Osteoblast (primary cell): ENCODE data around the gene CAPN11. TPM values are rescaled to one million over a fixed set of nuclear protein-coding genes. Genes with fewer than 3 reads are reported as not detected.

Experiments
- DNase-seq: peaks from one replicate; pipeline ENCODE4 v3.0.0; 2011; ENCODE audit warnings: low spot score, mixed read lengths; ENCODE audit not compliant: insufficient read length; ENCODE audit errors: missing footprints
- H2AFZ ChIP-seq: 2 replicates; pipeline ENCODE4 v1.6.0; 2011; ENCODE audit warnings: mild to moderate bottlenecking, low read length
- H3K27ac ChIP-seq: 2 replicates; pipeline ENCODE4 v1.5.1; 2011; ENCODE audit warnings: mild to moderate bottlenecking, low read depth, low read length, moderate library complexity
- H3K27me3 ChIP-seq: 2 replicates; pipeline ENCODE4 v1.6.0; 2012; ENCODE audit warnings: mild to moderate bottlenecking, control low read depth, inconsistent platforms, low read length, moderate library complexity; ENCODE audit not compliant: insufficient read depth
- H3K36me3 ChIP-seq: 2 replicates; pipeline ENCODE4 v1.5.1; 2011; ENCODE audit warnings: mild to moderate bottlenecking, low read length, control low read depth, moderate library complexity; ENCODE audit not compliant: insufficient read depth
- H3K4me1 ChIP-seq: 2 replicates; pipeline ENCODE4 v1.5.1; 2011; ENCODE audit warnings: mild to moderate bottlenecking, low read length, control low read depth, moderate library complexity; ENCODE audit not compliant: insufficient read depth
- H3K4me2 ChIP-seq: 2 replicates; pipeline ENCODE4 v1.6.0; 2011; ENCODE audit warnings: mild to moderate bottlenecking, low read length; ENCODE audit not compliant: insufficient read depth
- H3K4me3 ChIP-seq: fragments of 200-600 bp; sonication (generic); 3 replicates; pipeline ENCODE4 v1.5.1; 2012; ENCODE audit warnings: mild to moderate bottlenecking, low read length, inconsistent platforms; ENCODE audit not compliant: insufficient read depth
- H3K79me2 ChIP-seq: 2 replicates; pipeline ENCODE4 v1.6.0; 2012; ENCODE audit warnings: mild to moderate bottlenecking, low read length, control low read depth, inconsistent platforms; ENCODE audit not compliant: insufficient read depth
- H3K9me3 ChIP-seq: 2 replicates; pipeline ENCODE4 v1.5.1; 2011; ENCODE audit warnings: low read depth, low read length, control low read depth
- H4K20me1 ChIP-seq: 2 replicates; pipeline ENCODE4 v1.6.0; 2012; ENCODE audit warnings: mild to moderate bottlenecking, low read length, control low read depth; ENCODE audit not compliant: insufficient read depth
- CTCF ChIP-seq: IDR thresholded peaks from 2 replicates; pipeline ENCODE4 v1.5.1; 2011; ENCODE audit warnings: mild to moderate bottlenecking, low read depth, low read length, moderate library complexity; ENCODE audit errors: extremely low read depth
- total RNA-seq: library from RNA; depleted of rRNA; stranded (reverse); fragments of >200 nt; gene quantifications from 2 replicates; pipeline ENCODE4 v1.2.3, GENCODE V29; 2012

Gene CAPN11
- total RNA-seq, 1 donor, result not detected

DNA sequence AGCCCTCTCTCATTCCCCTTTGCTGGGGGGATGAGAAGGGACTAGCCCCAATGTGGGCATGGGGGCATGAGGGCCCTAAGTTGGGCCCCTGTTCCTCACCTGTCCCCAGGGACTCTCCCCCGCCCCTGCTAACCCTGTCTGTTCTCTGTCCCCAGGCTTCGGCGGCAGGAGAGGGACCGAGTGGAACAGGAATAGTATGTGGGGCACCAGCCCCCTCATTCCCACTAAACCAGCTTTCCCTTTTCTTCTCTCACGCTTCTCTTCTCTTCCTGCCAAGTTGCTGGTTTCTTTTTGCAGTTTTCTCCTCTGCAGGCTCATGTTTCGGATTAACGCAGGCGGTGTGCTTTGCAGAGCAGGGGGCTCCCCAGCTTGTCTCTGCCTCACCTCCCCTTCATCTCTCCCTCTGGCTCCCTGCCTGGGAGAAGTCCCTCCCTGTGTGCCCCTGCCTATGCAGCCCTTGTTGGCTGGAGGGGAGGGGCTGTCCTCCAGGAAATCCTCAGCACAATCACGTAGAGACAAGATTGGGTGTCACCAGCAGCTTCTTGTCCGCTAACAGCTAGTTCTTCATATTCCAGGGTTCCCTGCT, 23.4 kb upstream of the CAPN11 start:
- Histone ChIP-seq H2AFZ (no peak overlapping the region), H3K36me3 (peaks cover 33% of the 10 kb centered on the region)
- TF ChIP-seq CTCF, result no peak

GRCh38 chr6:44135875-44136274, 22.7 kb upstream of the CAPN11 start:
- H3K9me3 ChIP-seq, result no peaks in the 10 kb centered on the region
- DNase-seq, result no peak
- H3K4me1 ChIP-seq, result peaks cover 8% of the 10 kb centered on the region
- H3K4me3 ChIP-seq, result no peak overlapping the region
- peaks cover 31% of the 10 kb centered on the region for H3K79me2 ChIP-seq
- H3K4me2 ChIP-seq, result no peak overlapping the region
- H3K27me3 ChIP-seq, result no peaks in the 10 kb centered on the region
- H2AFZ ChIP-seq, result no peak overlapping the region
- H4K20me1 ChIP-seq, result peaks cover 20% of the 10 kb centered on the region
- TF ChIP-seq CTCF, result peak; percentile 9
- no peak overlapping the region for H3K27ac ChIP-seq
- H3K36me3 ChIP-seq, result peaks cover 39% of the 10 kb centered on the region

More for the DNA sequence above, 23.4 kb upstream of the CAPN11 start:
- Histone ChIP-seq H3K27ac (no peak overlapping the region), H3K4me2 (no peak overlapping the region), H3K4me1 (peaks cover 8% of the 10 kb centered on the region), H3K79me2 (peaks cover 36% of the 10 kb centered on the region), H3K4me3 (no peak overlapping the region), H3K9me3 (no peaks in the 10 kb centered on the region), H4K20me1 (peaks cover 20% of the 10 kb centered on the region), H3K27me3 (no peaks in the 10 kb centered on the region)
- no peak for DNase-seq

DNA sequence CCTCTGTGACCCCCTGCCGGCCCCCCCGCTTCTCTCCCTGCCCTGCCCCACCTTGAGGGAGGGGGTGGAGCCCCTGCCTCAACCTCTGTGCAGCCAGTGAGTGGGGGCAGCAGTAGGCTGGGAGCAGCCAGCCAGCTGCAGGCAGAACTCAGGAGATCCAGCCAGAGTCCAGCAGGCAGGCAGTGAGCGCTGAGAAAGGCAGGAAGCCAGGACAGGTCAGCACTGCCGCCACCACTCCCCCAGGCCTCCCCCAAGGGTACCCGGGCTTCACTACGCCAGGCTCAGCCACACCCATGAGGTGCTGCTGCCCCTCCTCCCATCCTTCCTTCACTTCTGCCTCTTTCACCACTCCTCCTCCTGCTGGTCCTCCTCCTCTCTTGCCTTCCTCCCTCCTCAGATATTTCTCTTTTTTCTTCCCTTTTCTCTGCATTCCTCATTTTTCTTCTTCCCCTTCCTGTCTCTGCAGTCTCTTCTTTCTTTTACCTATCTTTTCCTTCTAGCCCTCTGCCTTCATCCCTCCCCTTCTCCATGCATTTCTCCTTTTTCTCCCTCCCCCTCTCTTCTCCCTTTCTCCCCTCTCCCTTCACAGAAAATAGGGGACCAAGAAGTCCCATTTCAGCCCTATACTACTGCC, 19.8 kb upstream of the CAPN11 start:
- DNase-seq, result no peak

More for the DNA sequence above, 19.8 kb upstream of the CAPN11 start:
- no peaks in the 10 kb centered on the region for H3K9me3 ChIP-seq
- H3K4me2 ChIP-seq, result no peak overlapping the region
- H3K36me3 ChIP-seq, result peaks cover 46% of the 10 kb centered on the region
- no peaks in the 10 kb centered on the region for H3K4me1 ChIP-seq
- H3K4me3 ChIP-seq, result no peak overlapping the region
- no peak overlapping the region for H3K27ac ChIP-seq
- H4K20me1 ChIP-seq, result peaks cover 17% of the 10 kb centered on the region
- H3K79me2 ChIP-seq, result peaks cover 13% of the 10 kb centered on the region
- H2AFZ ChIP-seq, result no peak overlapping the region
- no peaks in the 10 kb centered on the region for H3K27me3 ChIP-seq
- no peak for TF ChIP-seq CTCF
